Gastroesophageal sphincter (tissue), 3 donors: ENCODE data around the gene EPB41L4A.

Experiments used
- CTCF ChIP-seq, 4 experiments: fragments of 200-600 bp in 2 of 4; fragments of 450-650 bp in 2 of 4; sonication (generic) in 1 of 4; IDR thresholded peaks; one replicate each; pipeline ENCODE4 v1.5.1; 2017 to 2019; ENCODE audit warnings: antibody characterized with exemption in 4 of 4, mild to moderate bottlenecking in 2 of 4, moderate library complexity in 2 of 4
- EP300 ChIP-seq: sonication (generic); formaldehyde crosslinking; IDR thresholded peaks from one replicate; pipeline ENCODE4 v1.6.1; 2017; ENCODE audit warnings: antibody characterized with exemption, mild to moderate bottlenecking
- POLR2A ChIP-seq, 2 donors: fragments of 450-650 bp; IDR thresholded peaks; one replicate each; pipeline ENCODE4 v1.6.1; 2017; ENCODE audit warnings: antibody characterized with exemption in 2 of 2, mild to moderate bottlenecking in 2 of 2, moderate library complexity in 1 of 2
- POLR2AphosphoS5 ChIP-seq: sonication (generic); formaldehyde crosslinking; IDR thresholded peaks from one replicate; pipeline ENCODE4 v1.6.1; 2017; ENCODE audit warnings: antibody characterized with exemption

GRCh38 chr5:112312295-112313275 lies 106.5 kb downstream of the EPB41L4A start:
- TF ChIP-seq POLR2A (IDR thresholded peaks at IDR 0.05) (no peak), CTCF (IDR thresholded peaks at IDR 0.05) (no peak), POLR2AphosphoS5 (no peak), EP300 (no peak)
